Upper lobe of left lung (tissue), 6 donors: ENCODE data around the gene STEAP3. TPM values are rescaled to one million over a fixed set of nuclear protein-coding genes. Genes with fewer than 3 reads are reported as not detected.
A peak's percentile ranks its signal among the peaks of the same experiment; 100 is the strongest.

Experiments used
- ATAC-seq, 2 donors: fragments of 200-7000 bp; cut with Tn5 transposase; one replicate each; pipeline ENCODE4 v1.9.1; 2022; ENCODE audit warnings: mild to moderate bottlenecking in 2 of 2, moderate library complexity in 2 of 2; ENCODE audit not compliant: low FRiP score in 2 of 2
- DNase-seq, 2 donors: peaks; one replicate each; pipeline ENCODE4 v3.0.0-alpha.2; 2019 to 2020
- H3K27ac ChIP-seq, 4 donors: fragments of 200-600 bp; sonication (generic); one replicate each; pipeline ENCODE4 v1.5.1; 2016 to 2019
- H3K27me3 ChIP-seq, 4 donors: fragments of 200-600 bp; sonication (generic); one replicate each; pipeline ENCODE4 v1.5.1; 2017 to 2019
- H3K36me3 ChIP-seq, 4 donors: fragments of 200-600 bp; sonication (generic); one replicate each; pipeline ENCODE4 v1.5.1; 2016 to 2019
- H3K4me1 ChIP-seq, 4 donors: fragments of 200-600 bp; sonication (generic); one replicate each; pipeline ENCODE4 v1.5.1; 2018 to 2019
- H3K4me3 ChIP-seq, 4 donors: fragments of 200-600 bp; sonication (generic); one replicate each; pipeline ENCODE4 v1.5.1; 2017 to 2019; ENCODE audit warnings: mild to moderate bottlenecking in 2 of 4, moderate library complexity in 1 of 4
- H3K9me3 ChIP-seq, 4 donors: fragments of 200-600 bp; sonication (generic); one replicate each; pipeline ENCODE4 v1.5.1; 2018 to 2019
- EP300 ChIP-seq, 4 donors: sonication (generic); formaldehyde crosslinking; IDR thresholded peaks; one replicate each; pipeline ENCODE4 v1.5.1; 2017; ENCODE audit warnings: antibody characterized with exemption in 4 of 4, control low read depth in 2 of 4
- POLR2A ChIP-seq, 4 donors: fragments of 450-650 bp; IDR thresholded peaks; one replicate each; pipeline ENCODE4 v1.5.1; 2016 to 2017; ENCODE audit warnings: antibody characterized with exemption in 4 of 4, mild to moderate bottlenecking in 2 of 4
- POLR2AphosphoS5 ChIP-seq, 2 donors: sonication (generic); formaldehyde crosslinking; IDR thresholded peaks; one replicate each; pipeline ENCODE4 v1.5.1; 2017; ENCODE audit warnings: antibody characterized with exemption in 2 of 2
- WGBS, 2 donors: methylation state at CpG; one replicate each; pipeline ENCODE4 v1.1.5; 2017 to 2018; 5-methylcytosine and 5-hydroxymethylcytosine counted together
- total RNA-seq, 6 donors: library from RNA; depleted of rRNA in 4 of 6; stranded (reverse); fragments of >200 nt in 4 of 6; gene quantifications; one replicate each; pipeline versions ENCODE4 v1.1.0 to v1.2.1, GENCODE V29; 2016 to 2021
- TF ChIP-seq, protein P1 (sequence below), 6 experiments: fragments of 450-650 bp in 4 of 6; fragments of 200-600 bp in 2 of 6; sonication (generic) in 2 of 6; IDR thresholded peaks; one replicate each; pipeline ENCODE4 v1.5.1; 2016 to 2019; ENCODE audit warnings: antibody characterized with exemption in 6 of 6
- donor health status: DM: no; HTN: no; CAD: no; lungs with moderate emphysema.
- donor health status: DM: no; HTN: yes; CAD: no; lungs with severe emphysema.

Gene STEAP3
- total RNA-seq, 6 donors from 2014 or later = 18.1 to 26.6 (median 22.4) TPM

DNA sequence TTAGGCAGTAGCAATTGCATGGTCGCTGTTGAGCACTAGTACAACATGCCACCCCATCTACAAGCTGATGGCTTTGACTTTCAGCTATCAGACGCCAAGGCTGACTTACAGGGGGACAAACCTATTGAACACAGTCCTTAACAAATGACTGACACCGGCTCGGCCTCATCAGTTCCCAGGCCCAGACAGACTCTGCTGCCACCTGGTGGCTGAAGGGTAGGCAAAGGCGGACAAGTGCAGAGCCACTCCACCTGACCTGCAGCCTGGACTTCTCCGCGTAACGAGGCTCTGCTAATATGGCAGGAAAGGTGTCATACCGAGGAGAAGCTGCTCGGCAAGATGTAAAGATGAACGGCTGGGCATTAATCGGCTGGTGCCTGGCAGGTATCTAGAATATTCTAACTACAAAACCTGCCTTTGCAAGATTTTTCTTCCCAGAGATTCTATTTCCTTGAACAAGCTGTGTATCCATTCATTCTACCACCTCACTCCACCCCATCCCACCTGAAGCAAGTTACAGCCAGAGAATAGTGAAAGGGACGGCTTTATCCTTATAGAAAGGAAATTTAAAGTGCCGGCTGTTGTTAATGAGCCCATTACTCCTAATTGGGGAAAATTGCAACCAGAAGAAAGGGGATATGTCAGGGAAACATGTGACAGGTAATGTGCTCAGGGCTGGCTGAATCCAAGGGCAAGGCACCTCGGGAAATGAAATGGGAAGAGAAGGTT is 67.4 kb downstream of the STEAP3 start:
- no peaks in the 10 kb centered on the region for H3K9me3 ChIP-seq
- peaks cover 0 to 13% (median 3%) of the 10 kb centered on the region in 4 donors for H3K4me1 ChIP-seq
- H3K27ac ChIP-seq = no peak overlapping the region
- H3K27me3 ChIP-seq = no peaks in the 10 kb centered on the region
- no peak overlapping the region for H3K4me3 ChIP-seq
- WGBS, 2 donors = 45 to 82% methylated on average over 13 to 15 of the region's 15 CpGs
- H3K36me3 ChIP-seq = peaks cover 0 to 5% (median 0%) of the 10 kb centered on the region in 4 donors
- ATAC-seq (peak in 1 of 2 donors; percentile 86), DNase-seq (peak in 1 of 2 donors; percentile 80)
- TF ChIP-seq EP300 (IDR thresholded peaks at IDR 0.05) = no peak
- TF ChIP-seq, protein P1, sequence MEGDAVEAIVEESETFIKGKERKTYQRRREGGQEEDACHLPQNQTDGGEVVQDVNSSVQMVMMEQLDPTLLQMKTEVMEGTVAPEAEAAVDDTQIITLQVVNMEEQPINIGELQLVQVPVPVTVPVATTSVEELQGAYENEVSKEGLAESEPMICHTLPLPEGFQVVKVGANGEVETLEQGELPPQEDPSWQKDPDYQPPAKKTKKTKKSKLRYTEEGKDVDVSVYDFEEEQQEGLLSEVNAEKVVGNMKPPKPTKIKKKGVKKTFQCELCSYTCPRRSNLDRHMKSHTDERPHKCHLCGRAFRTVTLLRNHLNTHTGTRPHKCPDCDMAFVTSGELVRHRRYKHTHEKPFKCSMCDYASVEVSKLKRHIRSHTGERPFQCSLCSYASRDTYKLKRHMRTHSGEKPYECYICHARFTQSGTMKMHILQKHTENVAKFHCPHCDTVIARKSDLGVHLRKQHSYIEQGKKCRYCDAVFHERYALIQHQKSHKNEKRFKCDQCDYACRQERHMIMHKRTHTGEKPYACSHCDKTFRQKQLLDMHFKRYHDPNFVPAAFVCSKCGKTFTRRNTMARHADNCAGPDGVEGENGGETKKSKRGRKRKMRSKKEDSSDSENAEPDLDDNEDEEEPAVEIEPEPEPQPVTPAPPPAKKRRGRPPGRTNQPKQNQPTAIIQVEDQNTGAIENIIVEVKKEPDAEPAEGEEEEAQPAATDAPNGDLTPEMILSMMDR (IDR thresholded peaks at IDR 0.05) = peak; percentile 54 to 78 (median 70)
- TF ChIP-seq POLR2A (IDR thresholded peaks at IDR 0.05) = no peak
- no peak for TF ChIP-seq POLR2AphosphoS5 (IDR thresholded peaks at IDR 0.05)

DNA sequence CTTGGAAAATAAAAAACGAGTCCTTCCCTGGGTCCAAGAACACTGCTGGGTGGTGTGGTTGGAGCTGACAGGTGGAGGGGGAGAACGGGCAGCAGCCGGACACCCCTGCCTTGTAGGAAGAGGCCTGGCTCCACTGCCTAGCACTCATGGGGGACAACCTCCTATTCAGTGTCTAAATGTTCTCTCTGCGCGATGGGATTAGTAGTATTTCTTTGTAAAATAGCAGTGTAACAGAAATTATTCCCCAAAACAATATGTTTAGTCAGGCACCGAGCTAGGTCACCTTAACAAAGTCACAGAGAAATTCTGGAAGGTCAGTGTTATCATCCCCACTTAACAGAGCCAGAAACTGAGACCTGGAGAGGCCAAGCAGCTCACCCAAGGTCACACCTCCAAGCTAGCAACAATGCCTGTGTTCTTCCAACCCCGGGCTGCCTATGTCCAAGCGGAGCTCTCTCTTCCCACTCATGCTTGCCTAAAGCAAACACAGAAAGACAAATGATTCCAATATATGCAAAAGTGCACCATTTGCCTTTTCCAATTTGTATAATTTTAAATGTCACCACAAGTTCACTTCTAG is 68.0 kb downstream of the STEAP3 start:
- Histone ChIP-seq H3K9me3 (no peaks in the 10 kb centered on the region), H3K36me3 (peaks cover 0 to 4% (median 0%) of the 10 kb centered on the region in 4 donors), H3K4me1 (peaks cover 0 to 13% (median 3%) of the 10 kb centered on the region in 4 donors), H3K4me3 (no peak overlapping the region), H3K27me3 (no peaks in the 10 kb centered on the region), H3K27ac (no peak overlapping the region)
- DNase-seq (no peak), ATAC-seq (no peak)
- TF ChIP-seq POLR2AphosphoS5 (IDR thresholded peaks at IDR 0.05) (no peak), POLR2A (IDR thresholded peaks at IDR 0.05) (no peak), EP300 (IDR thresholded peaks at IDR 0.05) (no peak)
- TF ChIP-seq, protein P1 (IDR thresholded peaks at IDR 0.05) = no peak
- 86 to 87% methylated on average over 8 of the region's 8 CpGs for WGBS, 2 donors

DNA sequence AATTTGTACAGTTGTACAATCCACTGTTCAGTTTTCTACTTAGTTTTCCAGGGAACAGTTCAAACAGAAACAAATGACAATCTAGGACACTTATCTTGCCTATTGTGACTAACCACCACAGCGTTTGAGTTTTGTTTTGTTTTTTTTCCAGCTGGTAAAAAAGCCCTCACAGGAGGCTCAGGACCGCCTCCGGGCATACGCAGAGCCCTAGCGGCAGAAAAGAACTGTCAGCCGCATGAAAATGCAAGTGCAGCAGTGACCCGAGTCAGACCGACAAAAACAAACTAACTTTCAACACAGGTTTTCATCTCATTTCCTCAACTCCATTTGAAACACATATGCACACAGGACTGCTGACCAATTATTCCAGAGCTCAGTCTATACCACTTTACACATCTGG is 68.6 kb downstream of the STEAP3 start:
- H3K36me3 ChIP-seq = no peaks in the 10 kb centered on the region
- H3K27me3 ChIP-seq = no peaks in the 10 kb centered on the region
- peaks cover 0 to 13% (median 3%) of the 10 kb centered on the region in 4 donors for H3K4me1 ChIP-seq
- TF ChIP-seq POLR2A (IDR thresholded peaks at IDR 0.05) (no peak), POLR2AphosphoS5 (IDR thresholded peaks at IDR 0.05) (no peak), EP300 (IDR thresholded peaks at IDR 0.05) (no peak)
- TF ChIP-seq, protein P1 (IDR thresholded peaks at IDR 0.05) = peak in 1 of 6 experiments; percentile 16
- 28 to 73% methylated on average over 8 of the region's 8 CpGs for whole genome bisulfite sequencing, 2 donors
- no peak overlapping the region for H3K27ac ChIP-seq
- ATAC-seq (no peak), DNase-seq (no peak)
- no peak overlapping the region for H3K4me3 ChIP-seq
- H3K9me3 ChIP-seq = no peaks in the 10 kb centered on the region

DNA sequence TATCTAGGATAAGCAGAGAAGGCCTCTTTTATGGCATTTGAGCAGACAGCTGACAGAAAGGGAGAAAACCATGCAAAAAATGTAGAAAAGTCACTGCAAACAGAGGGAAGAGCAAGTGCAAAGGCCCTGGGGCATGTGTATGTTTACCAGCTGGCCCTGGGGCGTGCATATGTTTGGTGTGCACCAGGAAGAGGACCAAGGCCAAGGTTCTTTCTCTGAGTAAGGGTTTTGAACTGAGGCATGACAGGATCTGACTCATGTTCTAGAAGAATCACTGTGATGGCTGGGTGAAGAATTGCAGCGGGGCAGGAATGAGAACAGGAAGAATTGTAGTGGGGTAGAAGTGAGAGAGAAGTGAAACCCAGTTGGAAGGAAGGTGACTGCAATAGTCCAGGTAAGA is 69.6 kb downstream of the STEAP3 start:
- Histone ChIP-seq H3K27ac (no peak overlapping the region), H3K27me3 (no peaks in the 10 kb centered on the region), H3K4me3 (no peak overlapping the region), H3K36me3 (no peaks in the 10 kb centered on the region), H3K4me1 (peaks cover 0 to 13% (median 3%) of the 10 kb centered on the region in 4 donors), H3K9me3 (no peaks in the 10 kb centered on the region)
- WGBS, 2 donors = 95 to 98% methylated on average over 2 of the region's 2 CpGs
- no peak for DNase-seq
- no peak for ATAC-seq
- no peak for TF ChIP-seq POLR2A (IDR thresholded peaks at IDR 0.05)
- no peak for TF ChIP-seq EP300 (IDR thresholded peaks at IDR 0.05)
- no peak for TF ChIP-seq POLR2AphosphoS5 (IDR thresholded peaks at IDR 0.05)
- TF ChIP-seq, protein P1 (IDR thresholded peaks at IDR 0.05) = no peak
